ENCODE data around the gene CLEC2D.
A peak's percentile ranks its signal among the peaks of the same experiment; 100 is the strongest.
"Not testable (repeated sequence)": the region's sequence is repeated elsewhere in the genome, so short reads cannot be mapped to it uniquely, and the experiment has no call there.

Gene CLEC2D

DNA sequence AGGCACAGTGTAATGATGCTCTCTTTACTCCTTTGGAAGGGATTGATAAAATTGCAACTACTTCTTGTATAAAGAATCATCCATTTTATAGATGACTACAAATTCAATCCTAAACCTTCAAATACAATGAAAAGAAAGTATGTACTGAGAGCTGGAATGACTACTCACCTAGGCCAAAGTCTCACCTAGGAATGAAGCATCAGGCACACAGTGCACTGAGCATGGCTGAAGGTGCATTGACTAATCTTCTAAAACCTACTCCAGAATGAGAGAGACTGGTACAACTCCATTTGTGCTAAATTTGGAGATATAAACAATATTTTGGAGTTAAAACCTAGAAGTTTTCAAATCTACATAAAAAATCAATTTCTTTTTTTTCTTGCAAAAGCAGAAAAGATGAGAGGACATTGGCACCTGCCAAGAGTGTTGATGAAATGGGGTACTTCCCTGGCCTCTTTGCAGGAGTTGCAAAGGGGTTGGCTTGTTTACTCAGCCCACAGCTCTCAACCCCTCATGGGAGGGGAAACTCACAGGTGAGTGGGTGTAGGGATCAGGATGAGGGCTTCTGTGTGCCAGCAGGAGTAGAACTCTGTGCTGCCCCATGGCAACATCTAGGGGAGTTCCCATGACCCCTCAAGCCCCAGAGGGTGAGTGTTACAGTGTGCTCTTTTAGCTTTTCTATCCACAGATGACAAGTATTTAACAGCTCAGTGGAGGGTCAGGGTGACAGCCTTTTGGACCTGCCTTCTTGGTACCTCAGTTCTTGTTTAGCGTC is 32.1 kb downstream of the CLEC2D start:
- DNase-seq: no peak

DNA sequence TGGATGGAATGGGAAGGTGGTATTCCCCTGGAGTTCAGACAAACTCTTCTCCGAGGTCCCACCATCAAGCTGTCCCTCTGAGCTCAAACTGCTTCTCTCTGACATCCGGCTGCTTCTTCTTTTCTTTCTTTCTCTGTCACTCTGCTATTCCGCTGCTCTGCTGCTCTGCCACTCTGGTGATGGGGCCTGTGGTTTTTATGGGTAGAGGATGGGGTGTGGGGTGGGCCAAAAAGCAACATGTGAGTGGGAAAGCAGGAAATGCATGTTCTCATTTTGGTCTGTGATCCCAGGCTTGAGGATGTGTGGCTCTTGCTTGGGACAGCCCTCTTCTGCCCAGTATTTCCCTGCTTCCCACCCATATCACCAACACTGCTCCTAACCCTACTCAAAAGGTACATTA is 32.7 kb downstream of the CLEC2D start:
- DNase-seq: no peak

DNA sequence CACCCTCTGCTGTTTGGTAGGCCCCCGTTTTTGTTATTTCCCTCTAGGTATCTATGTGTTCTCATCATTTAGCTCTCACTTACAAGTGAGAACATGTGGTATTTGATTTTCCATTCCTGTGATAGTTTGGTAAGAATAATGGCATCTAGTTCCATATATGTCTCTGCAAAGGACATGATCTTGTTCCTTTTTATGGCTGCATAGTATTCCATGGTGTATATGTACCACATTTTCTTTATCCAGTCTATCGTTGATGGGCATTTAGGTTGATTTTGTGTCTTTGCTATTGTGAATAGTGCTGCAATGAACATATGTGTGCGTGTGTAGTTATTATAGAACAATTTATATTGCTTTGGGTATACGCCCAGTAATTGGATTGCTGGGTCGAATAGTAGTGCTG is 35.0 kb downstream of the CLEC2D start:
- DNase-seq: not testable (repeated sequence)

DNA sequence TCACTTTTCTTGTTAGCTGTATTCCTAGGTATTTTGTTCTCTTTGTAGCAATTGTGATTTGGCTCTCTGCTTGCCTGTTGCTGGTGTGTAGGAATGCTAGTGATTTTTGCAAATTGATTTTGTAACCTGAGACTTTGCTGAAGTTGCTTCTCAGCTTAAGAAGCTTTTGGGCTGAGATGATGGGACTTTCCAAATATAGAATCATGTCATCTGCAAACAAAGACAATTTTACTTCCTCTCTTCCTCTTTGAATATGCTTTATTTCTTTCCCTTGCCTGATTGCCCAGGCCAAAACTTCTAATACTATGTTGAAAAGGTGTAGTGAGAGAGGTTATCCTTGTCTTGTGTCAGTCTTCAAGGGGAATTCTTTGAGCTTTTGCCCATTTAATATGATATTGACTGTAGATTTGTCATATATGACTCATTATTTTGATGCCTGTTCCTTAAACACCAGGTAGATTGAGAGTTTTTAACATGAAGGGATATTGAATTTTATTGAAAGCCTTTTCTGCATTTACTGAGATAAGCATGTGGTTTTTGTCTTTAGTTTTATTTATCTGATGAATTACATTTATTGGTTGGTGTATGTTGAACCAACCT is 36.7 kb downstream of the CLEC2D start:
- DNase-seq: no peak

DNA sequence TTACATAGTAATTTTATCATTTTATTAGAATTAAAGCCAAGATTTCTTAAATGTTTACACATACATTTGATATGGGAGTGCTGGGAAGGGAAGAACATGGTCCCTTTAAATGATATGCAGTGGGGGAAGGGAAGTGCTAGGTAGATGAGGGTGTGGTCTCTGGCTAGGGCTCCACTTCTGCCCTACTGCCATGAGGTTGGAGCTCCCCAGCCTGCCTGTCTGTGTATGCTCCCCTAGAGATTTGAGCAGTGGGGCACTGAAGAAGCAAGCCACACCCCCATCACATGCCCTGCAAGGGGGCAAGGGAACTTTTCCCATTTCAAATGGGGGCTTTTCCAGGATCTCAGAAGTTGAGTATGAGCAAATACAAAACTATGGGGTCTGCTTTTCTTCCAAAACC is 37.8 kb downstream of the CLEC2D start:
- DNase-seq: no peak

DNA sequence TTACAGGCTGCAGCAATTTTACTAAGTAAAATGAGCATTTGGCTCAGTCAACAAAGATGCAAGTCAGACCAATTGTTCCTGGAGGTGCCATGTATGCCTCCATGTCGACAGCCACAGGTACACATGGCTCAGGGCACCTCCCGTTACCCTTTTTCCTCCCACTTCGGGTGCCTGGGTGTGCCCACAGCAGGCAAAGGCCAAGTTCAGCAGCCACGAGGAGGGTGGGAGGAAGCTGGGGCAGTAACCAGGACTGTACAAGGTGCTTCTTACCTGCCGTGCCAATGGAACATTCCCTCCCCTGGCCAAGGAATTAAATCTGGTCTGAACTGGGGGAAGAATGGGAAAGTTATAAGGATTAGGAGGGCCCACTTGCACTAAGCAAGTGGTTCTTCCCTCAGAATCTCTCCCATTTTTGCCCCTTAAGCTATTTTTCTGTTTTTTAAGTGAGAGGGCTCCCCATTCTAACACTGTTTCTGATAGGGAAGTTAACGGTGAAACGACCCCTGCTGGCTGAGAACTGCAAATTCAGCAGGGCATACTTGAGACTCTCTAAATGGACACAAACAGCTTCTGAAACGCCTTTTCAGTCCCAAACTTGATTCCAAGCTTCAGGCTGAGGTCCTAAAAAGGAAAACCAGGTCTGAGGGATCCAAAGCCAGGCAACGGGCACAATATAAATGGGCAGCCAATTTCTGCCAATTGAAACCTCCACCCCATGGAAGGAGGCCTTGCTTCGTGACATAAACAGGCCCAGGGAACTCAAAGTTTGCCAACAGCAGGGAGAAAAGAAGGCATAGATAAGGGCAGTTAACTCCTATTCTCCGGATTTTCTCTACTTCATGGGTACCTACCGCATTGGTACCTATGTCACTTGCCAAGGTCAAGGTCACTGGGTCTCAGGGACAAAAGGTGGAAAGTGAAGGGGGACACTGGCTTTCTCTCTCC is 38.6 kb downstream of the CLEC2D start:
- DNase-seq: peak; percentile 28 to 43

DNA sequence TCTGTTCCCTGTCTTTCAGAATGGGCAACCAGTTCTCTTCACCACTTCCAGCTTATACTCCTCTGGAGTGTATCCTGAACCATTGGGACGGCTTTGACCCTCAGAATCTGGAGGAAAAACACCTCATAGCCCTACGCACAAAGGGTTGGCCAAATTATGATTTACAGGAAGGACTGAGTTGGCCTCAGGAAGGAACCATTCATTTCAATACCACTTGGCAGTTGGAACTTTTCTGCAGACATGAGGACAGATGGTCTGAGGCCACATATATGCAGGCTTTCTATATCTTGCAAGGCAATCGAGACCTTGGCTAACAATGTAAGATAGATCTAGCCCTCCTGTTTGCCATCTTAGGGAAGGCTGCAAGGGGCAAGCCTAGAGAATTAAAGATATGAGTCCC is 39.3 kb downstream of the CLEC2D start:
- no peak for DNase-seq

DNA sequence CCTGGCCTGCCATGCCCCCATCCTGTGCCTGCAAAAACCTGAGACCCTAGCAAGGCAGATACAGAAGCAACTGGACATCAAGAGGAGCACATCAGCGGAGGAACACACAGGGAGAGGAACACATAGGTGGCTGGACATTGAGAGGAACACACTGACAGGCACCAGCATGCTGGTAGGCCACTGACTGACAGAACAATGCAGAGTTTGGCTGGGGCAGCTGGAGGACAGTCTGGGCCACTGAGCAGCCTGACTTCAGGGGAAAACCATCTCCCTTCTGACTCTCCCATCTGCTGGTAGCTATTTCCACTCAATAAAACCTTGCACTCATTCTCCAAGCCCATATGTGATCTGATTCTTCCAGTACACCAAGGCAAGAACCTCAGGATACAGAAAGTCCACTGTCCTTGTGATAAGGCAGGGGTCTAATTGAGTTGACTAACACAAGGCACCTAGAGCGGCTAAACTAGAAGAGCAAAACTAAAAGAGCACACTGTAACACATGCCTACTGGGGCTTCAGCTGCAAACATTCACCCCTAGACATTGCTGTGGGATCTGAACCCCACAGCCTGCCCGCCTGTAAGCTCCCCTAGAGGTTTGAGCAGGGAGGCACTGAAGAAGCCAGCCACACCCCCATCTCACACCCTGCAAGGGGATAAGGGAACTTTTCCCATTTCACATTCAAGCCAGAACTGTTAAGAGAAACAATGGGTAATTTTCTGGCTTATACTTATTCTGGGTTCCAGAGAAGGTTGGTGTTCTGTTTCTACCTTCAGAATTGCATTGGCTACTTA is 41.3 kb downstream of the CLEC2D start:
- DNase-seq: no peak

DNA sequence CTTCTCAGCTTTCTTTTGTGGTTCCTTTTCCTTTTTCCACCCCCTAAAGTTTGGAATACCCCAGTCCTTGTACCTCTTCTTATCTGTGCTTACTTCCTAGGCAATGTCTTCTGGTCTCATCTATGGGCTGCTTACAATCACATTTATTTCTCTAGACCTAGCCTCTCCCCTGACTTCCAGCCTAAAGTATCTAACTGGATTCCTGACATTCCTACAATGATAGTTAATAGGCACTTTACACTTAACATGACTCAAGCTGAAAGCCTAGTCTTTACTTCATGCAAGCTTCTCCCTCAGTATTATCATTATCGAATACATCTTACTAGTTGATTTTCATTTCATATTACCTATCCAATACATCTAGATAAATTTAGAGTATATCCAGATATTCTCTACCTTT is 42.2 kb downstream of the CLEC2D start:
- no peak for DNase-seq

DNA sequence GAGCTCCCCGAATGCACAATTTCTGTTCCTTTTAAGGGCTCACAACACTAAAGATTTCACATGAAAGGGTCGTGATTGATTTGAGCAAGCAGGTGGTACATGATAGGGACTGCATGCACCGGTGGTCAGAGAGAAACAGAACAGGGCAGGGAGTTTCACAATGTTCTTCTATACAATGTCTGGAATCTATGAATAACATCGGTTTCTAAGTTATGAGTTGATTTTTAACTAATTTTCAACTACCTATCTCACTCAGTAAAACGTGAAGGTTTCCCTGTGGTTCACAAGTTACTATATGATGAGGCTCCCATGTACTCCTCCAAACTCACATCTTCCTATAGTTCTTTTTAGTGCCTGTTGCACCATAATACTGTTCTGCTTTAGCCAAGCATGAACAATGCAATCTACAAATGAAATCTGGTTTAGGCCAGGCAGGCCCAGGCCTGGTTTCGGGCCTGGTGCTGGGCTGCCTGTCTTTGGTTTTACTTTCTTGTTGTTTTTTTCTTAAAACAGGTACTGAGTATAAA is 43.6 kb downstream of the CLEC2D start:
- not testable (repeated sequence) for DNase-seq

DNA sequence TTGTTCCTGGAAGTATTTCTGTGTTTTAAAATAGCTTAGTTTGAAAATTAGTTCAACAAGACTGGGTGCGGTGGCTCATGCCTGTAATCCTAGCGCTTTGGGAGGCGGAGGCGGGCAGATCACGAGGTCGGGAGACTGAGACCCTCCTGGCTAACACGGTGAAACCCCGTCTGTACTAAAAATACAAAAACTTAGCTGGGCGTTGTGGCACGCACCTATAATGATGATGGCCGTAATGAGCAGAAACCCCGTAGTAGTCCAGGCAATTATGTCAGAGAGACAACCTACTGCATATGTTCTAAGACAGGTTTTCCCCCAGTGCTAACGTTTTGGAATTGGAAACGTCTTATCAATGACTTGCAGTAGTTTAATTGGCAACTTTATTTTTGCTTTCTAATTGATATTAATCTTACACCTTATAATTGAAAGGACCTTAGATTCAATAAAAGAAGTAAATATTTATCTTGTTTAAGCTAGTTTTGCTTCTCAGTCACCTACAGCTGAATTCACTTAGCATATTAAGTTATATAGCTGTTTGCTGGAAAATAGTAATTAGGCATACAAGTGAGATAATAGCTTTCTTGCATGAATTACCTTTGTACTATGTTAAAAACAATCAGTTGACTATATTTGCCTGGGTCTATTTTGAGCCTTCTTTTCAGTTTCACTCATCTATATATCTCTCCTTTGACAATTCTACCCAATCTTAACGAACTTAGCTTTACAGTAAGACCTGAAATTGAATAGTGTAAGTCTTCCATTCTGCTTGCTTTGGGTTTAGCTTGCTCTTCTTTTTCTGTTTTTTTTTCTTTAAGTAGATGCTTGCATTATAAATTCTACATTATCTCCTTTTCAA is 47.8 kb downstream of the CLEC2D start:
- DNase-seq: no peak

DNA sequence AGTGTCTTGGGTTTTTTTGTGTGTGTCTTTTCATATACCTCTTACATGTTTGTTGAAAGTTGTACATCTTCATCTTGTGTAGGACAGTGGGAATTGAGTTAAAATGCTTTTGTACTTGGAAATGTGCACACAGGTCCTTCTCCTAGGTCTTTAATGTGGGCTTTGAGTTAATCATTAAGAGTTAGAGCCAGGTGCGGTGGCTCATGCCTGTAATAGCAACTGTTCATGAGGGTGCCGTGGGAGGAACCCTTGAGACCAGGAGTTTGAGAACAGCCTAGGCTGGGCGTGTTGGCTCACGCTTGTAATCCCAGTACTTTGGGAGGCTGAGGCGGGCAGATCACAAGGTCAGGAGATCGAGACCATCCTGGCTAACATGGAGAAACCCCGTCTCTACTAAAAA is 49.5 kb downstream of the CLEC2D start:
- no peak for DNase-seq

DNA sequence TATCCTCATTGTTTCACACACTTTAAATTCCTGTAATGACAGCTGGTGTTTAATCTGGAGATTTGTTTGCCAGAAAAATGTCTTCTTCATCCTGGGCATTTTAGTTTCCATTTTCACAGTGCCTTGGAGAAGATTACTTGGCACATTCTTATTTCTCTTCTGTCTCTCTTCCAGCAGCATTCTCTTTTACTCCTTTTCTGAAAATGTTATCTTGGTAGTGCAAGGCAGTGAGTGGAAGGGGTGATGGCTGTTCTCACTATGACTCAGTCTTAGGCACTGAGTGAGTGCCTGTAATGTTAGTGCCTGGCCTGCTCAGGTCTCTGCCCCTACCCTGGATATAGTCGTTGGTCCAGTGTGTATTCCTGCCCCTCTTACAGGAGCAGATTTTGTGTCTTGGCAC is 50.3 kb downstream of the CLEC2D start:
- no peak for DNase-seq

DNA sequence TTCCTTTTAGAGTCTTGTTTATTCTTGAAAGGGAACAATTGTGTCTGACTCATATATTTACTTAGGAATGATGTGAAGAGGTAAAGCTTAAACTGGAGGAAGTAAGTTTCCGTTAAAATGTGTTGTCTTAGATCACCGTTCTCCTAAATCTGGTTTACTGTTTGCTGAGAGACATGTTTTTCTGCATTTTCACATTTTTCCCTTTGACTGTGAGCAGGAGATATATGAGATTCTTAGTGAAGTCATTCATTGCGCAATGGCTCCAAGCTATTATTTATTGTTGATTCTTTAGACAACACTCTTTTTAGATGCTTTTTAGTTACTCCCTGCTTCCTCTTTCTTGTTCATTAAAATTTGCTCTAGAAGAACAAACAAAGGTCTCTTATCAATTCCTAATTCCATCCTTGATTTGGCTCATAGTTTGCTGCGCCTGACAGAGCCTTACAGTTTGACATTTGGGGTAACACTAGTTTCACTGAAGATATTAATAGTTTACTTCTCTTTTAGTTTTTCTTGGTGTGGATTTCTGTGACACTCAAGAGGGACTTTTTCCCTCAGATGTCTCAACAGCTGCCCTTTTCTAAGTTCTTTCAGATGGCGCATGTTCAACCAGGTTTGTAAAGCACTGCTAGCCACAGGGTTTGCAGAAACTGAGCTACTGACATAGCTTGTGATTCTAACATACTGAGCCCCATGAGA is 52.0 kb downstream of the CLEC2D start:
- DNase-seq: no peak

DNA sequence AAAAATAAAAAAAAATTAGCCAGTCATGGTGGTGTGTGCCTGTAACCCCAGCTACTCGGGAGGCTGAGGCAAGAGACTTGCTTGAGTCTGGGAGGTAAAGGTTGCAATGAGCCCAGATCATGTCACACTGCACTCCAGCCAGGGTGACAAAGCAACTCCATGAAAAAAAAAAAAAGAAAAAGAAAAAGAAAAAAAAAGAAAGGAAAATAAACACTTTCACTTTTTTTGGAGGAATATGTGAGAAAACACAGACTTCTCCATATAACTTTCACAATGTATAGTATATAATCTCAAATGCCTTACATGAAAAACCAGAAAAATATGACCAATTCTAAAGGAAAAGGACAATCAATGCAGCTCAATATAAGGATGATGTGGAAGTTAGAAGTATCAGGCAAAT is 54.5 kb downstream of the CLEC2D start:
- no peak for DNase-seq

DNA sequence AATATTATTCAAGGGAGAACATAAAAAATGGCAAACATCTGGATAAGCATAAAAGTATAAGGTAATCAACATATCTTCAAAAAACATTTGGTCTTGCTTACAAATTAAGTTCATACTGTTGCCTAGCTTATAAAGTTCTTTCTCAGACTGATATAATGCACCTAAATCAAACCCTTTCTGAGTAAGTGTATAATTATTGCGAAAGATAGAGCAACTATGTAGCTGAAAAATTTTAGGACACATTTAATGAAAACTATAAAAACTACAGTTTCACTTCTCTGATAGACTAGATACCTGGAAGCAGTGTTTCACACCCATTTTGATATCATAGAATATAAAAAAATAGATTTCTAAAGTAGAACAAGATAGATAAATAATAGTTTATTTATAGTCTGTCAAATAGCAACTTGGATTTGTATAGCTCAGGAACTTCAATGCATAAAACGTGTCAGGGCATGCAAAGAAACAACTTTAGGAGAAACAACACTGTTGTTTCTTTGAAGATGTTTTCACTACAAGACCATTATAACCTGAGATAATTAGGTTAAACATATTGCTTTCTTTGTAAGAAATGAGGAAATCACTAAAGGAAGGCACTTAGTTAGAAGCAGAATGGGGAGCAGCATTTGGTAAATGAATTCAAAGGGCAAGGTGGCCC is 55.8 kb downstream of the CLEC2D start:
- DNase-seq: no peak

DNA sequence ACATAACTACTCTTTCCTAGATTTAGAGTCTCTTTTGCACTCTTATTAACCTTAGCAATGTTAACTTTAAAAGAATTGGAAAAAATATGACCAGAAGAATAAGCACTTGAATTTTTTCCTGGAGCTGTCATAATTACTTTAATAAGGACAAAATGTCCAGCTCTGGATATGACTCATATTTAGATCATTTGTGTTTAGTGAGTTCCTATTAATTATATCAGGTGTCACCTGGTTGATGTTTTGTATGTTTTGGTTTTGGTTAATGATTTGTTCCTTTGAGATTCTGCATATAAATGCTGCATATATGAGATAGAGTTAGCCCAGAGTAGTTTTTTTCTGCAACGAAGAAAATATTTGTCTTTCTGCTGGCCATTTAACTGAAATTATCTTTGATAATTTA is 58.3 kb downstream of the CLEC2D start:
- DNase-seq: no peak

DNA sequence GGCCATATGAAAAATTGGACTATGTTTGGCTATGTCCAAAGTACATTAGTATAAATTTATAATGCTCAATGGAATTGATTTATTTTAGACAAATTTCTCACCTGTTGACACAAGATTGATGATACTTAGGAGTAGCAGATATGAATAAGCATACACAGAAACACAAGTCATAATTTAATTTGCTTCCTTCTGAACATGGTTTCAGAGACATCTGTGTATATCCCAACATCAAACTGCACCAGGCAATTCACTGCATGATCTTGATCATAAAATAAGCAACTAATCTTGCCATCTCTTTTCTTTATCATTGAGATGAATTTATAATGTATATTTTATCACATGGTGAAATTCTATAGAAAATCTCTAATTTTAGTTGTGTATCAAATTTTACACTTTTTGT is 59.6 kb downstream of the CLEC2D start:
- no peak for DNase-seq

DNA sequence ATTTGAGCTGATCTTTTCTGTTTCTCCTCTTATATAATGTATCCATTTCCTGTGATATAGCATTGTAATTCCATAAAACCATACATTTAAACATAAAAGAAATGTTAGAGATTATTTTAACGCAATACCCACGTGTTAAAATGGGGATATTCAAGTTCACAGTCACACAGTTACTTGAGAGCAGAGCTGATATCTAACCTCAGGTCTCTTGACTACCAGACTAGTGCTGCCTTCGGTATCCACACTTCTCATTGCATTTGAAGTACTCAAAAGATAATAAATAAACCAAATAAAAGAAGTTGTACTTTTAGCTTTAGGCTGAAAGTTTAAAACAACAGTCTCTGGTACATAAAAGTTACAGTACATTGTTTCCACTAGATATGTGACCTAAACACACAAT is 60.5 kb downstream of the CLEC2D start:
- peak in 1 of 2 experiments; percentile 50 for DNase-seq

DNA sequence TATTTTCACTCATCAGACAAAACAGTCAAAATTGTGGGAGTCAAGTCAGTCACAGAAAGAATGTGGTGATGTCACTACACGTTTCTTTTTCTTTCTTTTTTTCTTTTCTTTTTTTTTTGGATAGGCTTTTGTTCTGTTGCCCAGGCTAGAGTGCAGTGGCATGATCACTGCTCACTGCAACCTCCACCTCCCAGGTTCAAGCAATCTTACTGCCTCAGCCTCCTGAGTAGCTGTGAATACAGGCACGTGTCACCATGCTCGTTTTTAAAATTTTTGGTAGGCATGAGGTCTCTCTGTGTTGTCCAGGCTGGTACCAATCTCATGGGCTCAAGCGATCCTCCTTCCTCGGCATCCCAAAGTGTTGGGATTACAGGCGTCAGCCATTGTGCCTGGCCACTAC is 61.1 kb downstream of the CLEC2D start:
- DNase-seq: peak in 1 of 2 experiments; percentile 26

All from Kasumi-1 (cell line).